ENCODE results near the gene AGAP1.

AGAP1 gene

GRCh38 chr2:235922839-235923238, 429.0 kb downstream of the AGAP1 start:
- no peaks in the 10 kb centered on the region for H3K9me3 ChIP-seq (ENCODE audit: control insufficient read depth, insufficient read depth, low read length)
- no peaks in the 10 kb centered on the region for H3F3A ChIP-seq (ENCODE audit: control insufficient read depth, insufficient read depth)
- no peak overlapping the region for H3K4me3 ChIP-seq (ENCODE audit: low read length)
- H3K27ac ChIP-seq (ENCODE audit: low read depth, low read length): no peak overlapping the region
- no peaks in the 10 kb centered on the region for H3K4me1 ChIP-seq (ENCODE audit: control insufficient read depth, low read length)
- no peaks in the 10 kb centered on the region for H3K27me3 ChIP-seq (ENCODE audit: control insufficient read depth, low read length)
- TF ChIP-seq EZH2phosphoT487 (IDR thresholded peaks at IDR 0.05; ENCODE audit: borderline replicate concordance, low read length) (no peak), CTCF (IDR thresholded peaks at IDR 0.05; ENCODE audit: low read depth, low read length, poor library complexity, severe bottlenecking) (no peak)
- H3K79me2 ChIP-seq (ENCODE audit: control insufficient read depth, low read length): no peaks in the 10 kb centered on the region
- no peak overlapping the region for H3K4me2 ChIP-seq (ENCODE audit: low read length)
- H3K36me3 ChIP-seq (ENCODE audit: control insufficient read depth, low read length): no peaks in the 10 kb centered on the region
- no peaks in the 10 kb centered on the region for H4K20me1 ChIP-seq (ENCODE audit: control insufficient read depth, insufficient read depth, low read depth, low read length)
- no peaks in the 10 kb centered on the region for H3K9me2 ChIP-seq (replicated peaks; ENCODE audit: control insufficient read depth, low read length)

- TF ChIP-seq CTCF (IDR thresholded peaks at IDR 0.05; ENCODE audit: low read depth, low read length, poor library complexity, severe bottlenecking): no peak
- TF ChIP-seq EZH2phosphoT487 (IDR thresholded peaks at IDR 0.05; ENCODE audit: borderline replicate concordance, low read length): no peak
- Histone ChIP-seq H3K4me2 (ENCODE audit: low read length) (no peak overlapping the region), H3K27me3 (ENCODE audit: control insufficient read depth, low read length) (no peaks in the 10 kb centered on the region), H3K4me1 (ENCODE audit: control insufficient read depth, low read length) (no peaks in the 10 kb centered on the region), H3K4me3 (ENCODE audit: low read length) (no peak overlapping the region), H3F3A (ENCODE audit: control insufficient read depth, insufficient read depth) (no peaks in the 10 kb centered on the region), H3K9me2 (replicated peaks; ENCODE audit: control insufficient read depth, low read length) (no peaks in the 10 kb centered on the region), H3K79me2 (ENCODE audit: control insufficient read depth, low read length) (no peaks in the 10 kb centered on the region), H4K20me1 (ENCODE audit: control insufficient read depth, insufficient read depth, low read depth, low read length) (no peaks in the 10 kb centered on the region), H3K36me3 (ENCODE audit: control insufficient read depth, low read length) (no peaks in the 10 kb centered on the region), H3K9me3 (ENCODE audit: control insufficient read depth, insufficient read depth, low read length) (no peaks in the 10 kb centered on the region), H3K27ac (ENCODE audit: low read depth, low read length) (no peak overlapping the region)
These were observed 430.2 kb downstream of the AGAP1 start for GRCh38 chr2:235923859-235924674.

GRCh38 chr2:235924675-235925063, 430.8 kb downstream of the AGAP1 start:
- no peaks in the 10 kb centered on the region for H3K36me3 ChIP-seq (ENCODE audit: control insufficient read depth, low read length)
- H3K27ac ChIP-seq (ENCODE audit: low read depth, low read length): no peak overlapping the region
- TF ChIP-seq CTCF (IDR thresholded peaks at IDR 0.05; ENCODE audit: low read depth, low read length, poor library complexity, severe bottlenecking): no peak
- no peak for TF ChIP-seq EZH2phosphoT487 (IDR thresholded peaks at IDR 0.05; ENCODE audit: borderline replicate concordance, low read length)
- no peaks in the 10 kb centered on the region for H3K9me2 ChIP-seq (replicated peaks; ENCODE audit: control insufficient read depth, low read length)
- no peaks in the 10 kb centered on the region for H4K20me1 ChIP-seq (ENCODE audit: control insufficient read depth, insufficient read depth, low read depth, low read length)
- no peak overlapping the region for H3K4me3 ChIP-seq (ENCODE audit: low read length)
- no peaks in the 10 kb centered on the region for H3F3A ChIP-seq (ENCODE audit: control insufficient read depth, insufficient read depth)
- H3K9me3 ChIP-seq (ENCODE audit: control insufficient read depth, insufficient read depth, low read length): no peaks in the 10 kb centered on the region
- no peaks in the 10 kb centered on the region for H3K4me1 ChIP-seq (ENCODE audit: control insufficient read depth, low read length)
- H3K79me2 ChIP-seq (ENCODE audit: control insufficient read depth, low read length): no peaks in the 10 kb centered on the region
- no peak overlapping the region for H3K4me2 ChIP-seq (ENCODE audit: low read length)
- H3K27me3 ChIP-seq (ENCODE audit: control insufficient read depth, low read length): no peaks in the 10 kb centered on the region

Data from DOHH2 (cell line).